SK-N-MC (cell line): ENCODE data around the gene PRKN.

Experiments used
- EZH2 ChIP-seq: fragments of 200-600 bp; sonication (generic); IDR thresholded peaks from one replicate; pipeline ENCODE4 v1.6.1; 2017; ENCODE audit warnings: antibody characterized with exemption
- POLR2AphosphoS5 ChIP-seq: IDR thresholded peaks from 2 replicates; pipeline ENCODE4 v1.6.1; 2012; ENCODE audit warnings: mild to moderate bottlenecking, low read depth, low read length, borderline replicate concordance

DNA sequence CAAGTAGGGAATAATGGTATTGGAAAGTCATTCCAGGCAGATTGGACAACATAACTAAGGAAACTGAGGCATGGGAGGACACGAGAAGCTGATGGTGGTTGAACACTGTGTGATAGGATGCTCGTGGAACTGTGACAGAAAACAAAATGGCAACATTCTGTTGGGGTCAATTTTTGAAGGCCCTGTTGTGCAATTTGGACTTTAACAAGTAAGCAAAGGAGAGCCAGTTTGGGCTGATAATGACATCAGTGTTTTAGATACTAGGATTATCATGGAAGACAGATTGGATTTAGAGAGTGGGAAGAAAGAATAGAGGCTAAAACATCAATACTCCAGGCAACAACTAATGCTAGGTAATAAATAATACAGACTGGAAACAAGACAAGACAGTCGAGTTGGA lies 53.1 kb downstream of the PRKN start:
- no peak for TF ChIP-seq EZH2
- no peak for TF ChIP-seq POLR2AphosphoS5
